Thymus (tissue), 11 donors: ENCODE measurements around the gene GNG10. TPM values are rescaled to one million over a fixed set of nuclear protein-coding genes. Genes with fewer than 3 reads are reported as not detected.

Source experiments
- DNase-seq, 9 donors: peaks; one replicate each; pipeline ENCODE4 v3.0.0-alpha.2; 2013; ENCODE audit warnings: low spot score in 9 of 9, low read depth in 6 of 9, missing footprints in 1 of 9
- H3K27ac ChIP-seq, 2 donors: one replicate each; pipeline ENCODE4 v1.5.1; 2013; ENCODE audit warnings: control low read depth in 1 of 2, low read depth in 1 of 2, low read length in 1 of 2, mild to moderate bottlenecking in 1 of 2, moderate library complexity in 1 of 2
- H3K27me3 ChIP-seq, 2 donors: one replicate each; pipeline ENCODE4 v1.5.1; 2013; ENCODE audit warnings: low read length in 1 of 2; ENCODE audit not compliant: control insufficient read depth in 2 of 2, insufficient read depth in 1 of 2
- H3K36me3 ChIP-seq, 2 donors: one replicate each; pipeline ENCODE4 v1.5.1; 2013; ENCODE audit warnings: low read length in 1 of 2, mild to moderate bottlenecking in 1 of 2, moderate library complexity in 1 of 2; ENCODE audit not compliant: control insufficient read depth in 2 of 2, insufficient read depth in 2 of 2
- H3K4me1 ChIP-seq, 2 donors: one replicate each; pipeline ENCODE4 v1.5.1; 2013; ENCODE audit warnings: low read length in 2 of 2; ENCODE audit not compliant: control insufficient read depth in 2 of 2, insufficient read depth in 2 of 2
- H3K4me3 ChIP-seq, 2 donors: one replicate each; pipeline ENCODE4 v1.5.1; 2013; ENCODE audit warnings: low read length in 2 of 2, control low read depth in 1 of 2, mild to moderate bottlenecking in 1 of 2
- H3K9me3 ChIP-seq, 2 donors: one replicate each; pipeline ENCODE4 v1.5.1; 2013; ENCODE audit warnings: low read length in 1 of 2, mild to moderate bottlenecking in 1 of 2; ENCODE audit not compliant: control insufficient read depth in 2 of 2, insufficient read depth in 1 of 2
- WGBS: extraction: QIAGEN DNeasy Blood & Tissue Kit; methylation state at CpG from one replicate; pipeline ENCODE4 v1.1.7; 2013; 5-methylcytosine and 5-hydroxymethylcytosine counted together
- polyA plus RNA-seq: library from polyadenylated mRNA; stranded (reverse); fragments of 200-250 nt; gene quantifications from one replicate; pipeline ENCODE4 v1.2.3, GENCODE V29; 2013
- total RNA-seq: library from RNA; stranded (reverse); fragments of 120-200 nt; gene quantifications from one replicate; pipeline ENCODE4 v1.2.4, GENCODE V29; 2013
- donor health status: healthy.

The GNG10 gene
- total and polyA plus RNA-seq, 2 donors = 19.5 to 68.0 TPM

DNA sequence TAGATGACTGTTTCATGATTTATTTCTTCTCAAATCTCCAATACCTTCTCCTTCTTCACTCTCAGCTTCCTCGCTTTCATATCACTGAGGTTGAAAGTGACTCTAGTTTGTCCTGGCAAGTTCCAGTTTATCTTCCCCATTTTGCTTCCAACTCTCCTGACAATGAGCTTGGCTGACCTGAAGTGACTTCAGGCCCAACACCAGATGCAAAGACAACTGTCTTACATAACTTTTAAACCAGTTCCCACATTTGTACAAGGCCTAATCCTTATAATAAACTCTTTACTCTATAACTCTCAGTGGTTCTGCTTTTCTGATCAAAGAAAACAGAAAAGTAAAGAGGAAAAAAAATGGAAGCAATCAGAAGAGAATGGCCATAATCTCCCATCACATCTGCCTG, 22.0 kb downstream of the GNG10 start:
- Histone ChIP-seq H3K36me3 (peaks cover under 1 to 6% of the 10 kb centered on the region in 2 donors), H3K27ac (no peak overlapping the region), H3K4me1 (no peaks in the 10 kb centered on the region), H3K9me3 (no peaks in the 10 kb centered on the region), H3K4me3 (no peak overlapping the region), H3K27me3 (no peaks in the 10 kb centered on the region)
- whole genome bisulfite sequencing = 95% methylated on average over 1 of the region's 1 CpG
- no peak for DNase-seq

GRCh38 chr9:111691672-111692329, 30.4 kb downstream of the GNG10 start:
- Histone ChIP-seq H3K4me3 (no peak overlapping the region), H3K9me3 (no peaks in the 10 kb centered on the region), H3K27ac (no peak overlapping the region), H3K36me3 (no peaks in the 10 kb centered on the region), H3K4me1 (no peaks in the 10 kb centered on the region), H3K27me3 (no peaks in the 10 kb centered on the region)
- 51% methylated on average over 5 of the region's 5 CpGs for WGBS
- DNase-seq = peak in 5 of 9 donors; percentile 5 to 47 (median 14)

DNA sequence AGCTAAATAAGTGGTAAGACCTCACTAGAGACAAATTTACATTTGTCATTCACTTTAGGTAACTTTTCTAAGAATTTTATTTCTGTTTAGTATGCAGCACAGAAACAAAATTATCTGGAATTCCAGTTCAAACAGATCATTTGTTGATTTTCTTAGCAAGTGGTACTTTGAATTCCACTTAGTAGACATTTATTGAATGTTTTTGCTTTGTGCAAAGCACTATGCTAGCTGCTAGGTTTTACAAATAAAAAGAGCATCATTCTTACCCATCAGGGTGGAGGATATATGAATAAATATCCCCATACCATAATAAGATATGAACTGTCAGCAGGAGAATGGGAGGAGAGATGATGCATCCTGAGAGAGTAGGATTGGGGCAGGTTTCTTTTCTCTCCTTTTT, 35.4 kb downstream of the GNG10 start:
- Histone ChIP-seq H3K27ac (no peak overlapping the region), H3K36me3 (no peaks in the 10 kb centered on the region), H3K9me3 (no peaks in the 10 kb centered on the region), H3K4me3 (no peak overlapping the region), H3K27me3 (no peaks in the 10 kb centered on the region), H3K4me1 (no peaks in the 10 kb centered on the region)
- DNase-seq = no peak

- Histone ChIP-seq H3K4me1 (no peaks in the 10 kb centered on the region), H3K36me3 (no peaks in the 10 kb centered on the region), H3K27me3 (no peaks in the 10 kb centered on the region), H3K27ac (no peak overlapping the region), H3K9me3 (no peaks in the 10 kb centered on the region), H3K4me3 (no peak overlapping the region)
- DNase-seq = no peak
- WGBS = 58% methylated on average over 1 of the region's 1 CpG
Observed at GRCh38 chr9:111700776-111701175, 39.4 kb downstream of the GNG10 start.

DNA sequence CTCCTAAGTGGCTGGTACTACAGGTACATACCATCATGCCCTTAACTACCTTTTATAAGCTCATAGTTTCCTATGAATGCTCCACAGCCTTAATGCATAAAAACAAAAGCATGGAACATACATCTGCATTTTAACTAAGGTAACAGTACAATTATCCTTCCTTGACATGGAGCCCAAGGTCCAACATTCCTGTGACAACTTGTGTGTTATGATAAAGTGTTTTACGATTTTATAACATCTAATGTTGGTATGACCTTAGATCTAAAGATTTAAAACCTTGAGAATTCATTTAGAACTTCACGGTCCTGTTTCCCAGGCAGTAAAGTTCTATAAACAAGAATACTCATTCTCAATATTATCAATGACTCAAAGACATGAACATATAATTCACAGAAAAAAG, 43.1 kb downstream of the GNG10 start:
- no peak for DNase-seq
- 97% methylated on average over 2 of the region's 2 CpGs for WGBS
- Histone ChIP-seq H3K9me3 (no peaks in the 10 kb centered on the region), H3K4me1 (no peaks in the 10 kb centered on the region), H3K36me3 (no peaks in the 10 kb centered on the region), H3K4me3 (no peak overlapping the region), H3K27ac (no peak overlapping the region), H3K27me3 (no peaks in the 10 kb centered on the region)

DNA sequence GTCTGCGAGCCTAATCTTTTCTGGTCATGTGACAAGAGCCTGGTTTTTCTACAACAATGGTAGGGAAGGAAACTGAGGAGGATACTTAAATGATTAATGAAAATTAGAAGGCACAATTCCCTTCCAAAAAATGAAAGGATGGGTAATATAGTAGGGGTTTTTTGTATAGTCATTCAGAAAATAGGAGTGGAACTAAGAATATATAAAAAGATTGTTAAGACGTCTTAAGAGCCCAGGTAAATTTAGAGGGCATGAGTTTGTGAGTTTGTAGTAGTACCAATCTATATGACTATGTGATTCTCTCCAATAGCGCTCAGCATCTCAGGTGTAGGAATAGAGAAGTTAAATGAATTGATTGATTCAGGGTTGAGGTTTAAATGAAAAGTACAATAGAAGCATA, 50.1 kb downstream of the GNG10 start:
- H3K27ac ChIP-seq = no peak overlapping the region
- H3K36me3 ChIP-seq = no peaks in the 10 kb centered on the region
- H3K4me1 ChIP-seq = no peaks in the 10 kb centered on the region
- 96% methylated on average over 3 of the region's 3 CpGs for WGBS
- H3K27me3 ChIP-seq = no peaks in the 10 kb centered on the region
- no peak for DNase-seq
- H3K4me3 ChIP-seq = no peak overlapping the region
- no peaks in the 10 kb centered on the region for H3K9me3 ChIP-seq

- Histone ChIP-seq H3K4me1 (no peaks in the 10 kb centered on the region), H3K9me3 (no peaks in the 10 kb centered on the region), H3K36me3 (no peaks in the 10 kb centered on the region), H3K27me3 (no peaks in the 10 kb centered on the region), H3K4me3 (no peak overlapping the region), H3K27ac (no peak overlapping the region)
- WGBS = 98% methylated on average over 3 of the region's 3 CpGs
- no peak for DNase-seq
Observed at GRCh38 chr9:111712369-111712768, 51.0 kb downstream of the GNG10 start.

DNA sequence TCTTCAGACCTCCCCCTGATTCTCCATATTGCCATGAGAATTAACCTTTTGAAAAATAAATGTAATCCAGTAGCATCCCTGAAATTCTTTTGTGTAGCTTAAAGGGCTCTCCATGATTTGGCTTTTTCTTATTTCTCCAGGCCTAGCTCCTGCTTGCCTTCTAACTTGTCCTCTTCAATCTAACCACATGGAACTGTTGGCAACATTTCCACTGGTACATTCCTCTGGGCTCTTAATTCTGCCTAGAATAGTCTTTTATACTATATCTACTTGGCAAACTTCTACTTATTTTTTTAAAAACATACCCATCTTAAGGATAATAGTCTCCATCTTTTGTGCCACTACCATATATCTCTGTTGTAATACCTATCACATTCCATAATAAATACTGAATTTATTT, 54.1 kb downstream of the GNG10 start:
- Histone ChIP-seq H3K4me3 (no peak overlapping the region), H3K27ac (no peak overlapping the region), H3K36me3 (no peaks in the 10 kb centered on the region), H3K9me3 (no peaks in the 10 kb centered on the region), H3K4me1 (no peaks in the 10 kb centered on the region), H3K27me3 (no peaks in the 10 kb centered on the region)
- DNase-seq = no peak

GRCh38 chr9:111719541-111719940, 58.1 kb downstream of the GNG10 start:
- H3K4me3 ChIP-seq = no peak overlapping the region
- no peaks in the 10 kb centered on the region for H3K9me3 ChIP-seq
- H3K27me3 ChIP-seq = no peaks in the 10 kb centered on the region
- H3K27ac ChIP-seq = no peak overlapping the region
- no peaks in the 10 kb centered on the region for H3K4me1 ChIP-seq
- DNase-seq = no peak
- 96% methylated on average over 2 of the region's 2 CpGs for WGBS
- H3K36me3 ChIP-seq = no peaks in the 10 kb centered on the region
